SK-N-SH (cell line): ENCODE measurements around the gene CDH2.

Source experiments
- JUND ChIP-seq: IDR thresholded peaks from 2 replicates; pipeline ENCODE4 v1.4.0; 2012
- MXI1 ChIP-seq: IDR thresholded peaks from 2 replicates; pipeline ENCODE4 v1.6.1; 2012; ENCODE audit warnings: mild to moderate bottlenecking, low read depth, low read length, improper control_type of control experiment
- POLR2AphosphoS5 ChIP-seq: IDR thresholded peaks from 2 replicates; pipeline ENCODE4 v1.6.1; 2012; ENCODE audit warnings: low read depth, low read length
- TF ChIP-seq, protein P1 (sequence below): fragments of 200-600 bp; sonication (generic); IDR thresholded peaks from 2 replicates; pipeline ENCODE4 v1.6.1; 2017; ENCODE audit warnings: antibody characterized with exemption, mild to moderate bottlenecking, moderate library complexity

- TF ChIP-seq, protein P1, sequence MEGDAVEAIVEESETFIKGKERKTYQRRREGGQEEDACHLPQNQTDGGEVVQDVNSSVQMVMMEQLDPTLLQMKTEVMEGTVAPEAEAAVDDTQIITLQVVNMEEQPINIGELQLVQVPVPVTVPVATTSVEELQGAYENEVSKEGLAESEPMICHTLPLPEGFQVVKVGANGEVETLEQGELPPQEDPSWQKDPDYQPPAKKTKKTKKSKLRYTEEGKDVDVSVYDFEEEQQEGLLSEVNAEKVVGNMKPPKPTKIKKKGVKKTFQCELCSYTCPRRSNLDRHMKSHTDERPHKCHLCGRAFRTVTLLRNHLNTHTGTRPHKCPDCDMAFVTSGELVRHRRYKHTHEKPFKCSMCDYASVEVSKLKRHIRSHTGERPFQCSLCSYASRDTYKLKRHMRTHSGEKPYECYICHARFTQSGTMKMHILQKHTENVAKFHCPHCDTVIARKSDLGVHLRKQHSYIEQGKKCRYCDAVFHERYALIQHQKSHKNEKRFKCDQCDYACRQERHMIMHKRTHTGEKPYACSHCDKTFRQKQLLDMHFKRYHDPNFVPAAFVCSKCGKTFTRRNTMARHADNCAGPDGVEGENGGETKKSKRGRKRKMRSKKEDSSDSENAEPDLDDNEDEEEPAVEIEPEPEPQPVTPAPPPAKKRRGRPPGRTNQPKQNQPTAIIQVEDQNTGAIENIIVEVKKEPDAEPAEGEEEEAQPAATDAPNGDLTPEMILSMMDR, result no peak
- TF ChIP-seq POLR2AphosphoS5 (no peak), MXI1 (no peak), JUND (no peak)
Measured at GRCh38 chr18:27956001-27956640, 220.8 kb downstream of the CDH2 start.
